Endothelial cell of umbilical vein (primary cell): Measurements from ENCODE around the gene TAS1R1. TPM values are rescaled to one million over a fixed set of nuclear protein-coding genes. Genes with fewer than 3 reads are reported as not detected.

ENCODE experiments used
- BruUV-seq: library from RNA; stranded (reverse); fragments of 400-500 nt; replicated peaks from 2 replicates; lab custom pipeline; 2021; lab: Mats Ljungman, UMichigan
- CTCF ChIA-PET: fragments of 300-600, 350-600 bp; sonication (Branson Sonifier 250); formaldehyde crosslinking; loops from one replicate; lab custom pipeline; 2021; ENCODE audit warnings: antibody characterized with exemption, inconsistent platforms; lab: Charles Lee
- POLR2A ChIA-PET: fragments of 300-600, 350-600 bp; sonication (Branson Sonifier 250); formaldehyde crosslinking; loops from one replicate; lab custom pipeline; 2021; ENCODE audit warnings: antibody characterized with exemption, inconsistent platforms; lab: Charles Lee
- DNase-seq: peaks from one replicate; pipeline ENCODE4 v3.0.0-alpha.2; 2011; ENCODE audit warnings: low read depth, low spot score
- FAIRE-seq: peaks from 2 replicates; lab custom pipeline; 2011; peaks lifted over from hg19 to GRCh38; lab: Jason Lieb, UNC
- H2AFZ ChIP-seq: 2 replicates; pipeline ENCODE4 v1.6.0; 2012; ENCODE audit warnings: low read depth, low read length, control low read depth, inconsistent platforms
- H3K27ac ChIP-seq: 2 replicates; pipeline ENCODE4 v1.5.1; 2011; ENCODE audit warnings: low read depth, mild to moderate bottlenecking, control low read depth, low read length, moderate library complexity; ENCODE audit not compliant: insufficient read depth
- H3K27me3 ChIP-seq, 2 experiments: 2 replicates each; pipeline versions ENCODE4 v1.6.0 to v1.6.1; 2011; ENCODE audit warnings: low read length in 2 of 2, mixed read lengths in 1 of 2; ENCODE audit not compliant: control insufficient read depth in 2 of 2, insufficient read depth in 2 of 2
- H3K36me3 ChIP-seq, 2 experiments: 2 replicates in 1 of 2; 3 replicates in 1 of 2; pipeline ENCODE4 v1.5.1; 2011; ENCODE audit warnings: low read length in 2 of 2, mild to moderate bottlenecking in 1 of 2, moderate library complexity in 1 of 2; ENCODE audit not compliant: control insufficient read depth in 2 of 2, insufficient read depth in 2 of 2; ENCODE audit errors: extremely low read depth in 1 of 2
- H3K4me1 ChIP-seq: 3 replicates; pipeline ENCODE4 v1.5.1; 2011; ENCODE audit warnings: mild to moderate bottlenecking, low read length; ENCODE audit not compliant: control insufficient read depth, insufficient read depth; ENCODE audit errors: extremely low read depth
- H3K4me2 ChIP-seq: 2 replicates; pipeline ENCODE4 v1.6.1; 2011; ENCODE audit warnings: low read length, control low read depth, mixed read lengths; ENCODE audit not compliant: insufficient read depth
- H3K4me3 ChIP-seq, 3 experiments: fragments of 200-600 bp in 1 of 3; sonication (generic), shearing (Covaris generic) in 1 of 3; replicated peaks in 1 of 3; 2 replicates each; pipeline ENCODE4 v1.5.1; 2011 to 2016; ENCODE audit warnings: control low read depth in 3 of 3, low read length in 3 of 3, mild to moderate bottlenecking in 2 of 3, inconsistent platforms in 1 of 3, low read depth in 1 of 3, moderate library complexity in 1 of 3; ENCODE audit not compliant: insufficient read depth in 1 of 3
- H3K79me2 ChIP-seq: 2 replicates; pipeline ENCODE4 v1.6.0; 2012; ENCODE audit warnings: low read length, inconsistent platforms; ENCODE audit not compliant: control insufficient read depth, insufficient read depth
- H3K9ac ChIP-seq: replicated peaks from 2 replicates; pipeline ENCODE3; 2011; ENCODE audit warnings: low read length, control low read depth; ENCODE audit not compliant: insufficient read depth; ENCODE audit errors: extremely low read depth
- H3K9me1 ChIP-seq: replicated peaks from 3 replicates; pipeline ENCODE4 v1.6.0; 2011; ENCODE audit warnings: mild to moderate bottlenecking, low read length; ENCODE audit not compliant: control insufficient read depth, insufficient read depth; ENCODE audit errors: extremely low read depth
- H3K9me3 ChIP-seq: replicated peaks from 2 replicates; pipeline ENCODE4 v1.5.1; 2012; ENCODE audit warnings: low read length, inconsistent platforms; ENCODE audit not compliant: control insufficient read depth, insufficient read depth
- H4K20me1 ChIP-seq: replicated peaks from 2 replicates; pipeline ENCODE3; 2011; ENCODE audit warnings: mild to moderate bottlenecking, low read length; ENCODE audit not compliant: control insufficient read depth, insufficient read depth; ENCODE audit errors: extremely low read depth
- EZH2 ChIP-seq: IDR thresholded peaks from 2 replicates; pipeline ENCODE4 v1.6.1; 2012; ENCODE audit warnings: borderline replicate concordance, low read depth, mild to moderate bottlenecking, moderate library complexity, low read length, inconsistent platforms; ENCODE audit not compliant: severe bottlenecking
- FOS ChIP-seq: IDR thresholded peaks from 2 replicates; pipeline ENCODE4 v1.6.1; 2011; ENCODE audit warnings: mild to moderate bottlenecking, low read length, moderate library complexity, borderline replicate concordance; ENCODE audit not compliant: insufficient read depth
- JUN ChIP-seq: IDR thresholded peaks from 2 replicates; pipeline ENCODE4 v1.6.1; 2011; ENCODE audit warnings: borderline replicate concordance, low read depth; ENCODE audit not compliant: insufficient read length, insufficient read depth
- MAX ChIP-seq: IDR thresholded peaks from 2 replicates; pipeline ENCODE4 v1.6.1; 2011; ENCODE audit not compliant: insufficient read depth, insufficient read length
- POLR2A ChIP-seq: IDR thresholded peaks from 2 replicates; pipeline ENCODE4 v1.6.1; 2012; ENCODE audit warnings: low read depth, mild to moderate bottlenecking, control low read depth, low read length
- POLR2AphosphoS5 ChIP-seq: IDR thresholded peaks from 2 replicates; pipeline ENCODE4 v1.6.1; 2012; ENCODE audit warnings: low read depth, mild to moderate bottlenecking, control low read depth, low read length, moderate library complexity; ENCODE audit not compliant: insufficient read depth
- dilution Hi-C: fragments of 300-500 bp; cut with MboI; formaldehyde crosslinking; loops from one replicate; pipeline ENCODE4 v1.15.0; 2019; ENCODE audit warnings: low sequenced_read_pairs; ENCODE audit not compliant: extremely low pct_ligation_motif_present
- intact Hi-C: fragments of 100-400 bp; cut with micrococcal nuclease; formaldehyde crosslinking; loops from one replicate; pipeline ENCODE4 v1.10.0; 2022
- polyA plus RNA-seq, 4 experiments: library from polyadenylated mRNA; depleted of rRNA in 3 of 4; stranded (reverse) in 3 of 4; unstranded in 1 of 4; fragments of >200 nt; gene quantifications; 2 replicates each; pipeline versions ENCODE4 v1.2.1 to v1.2.3, GENCODE V29; 2011 to 2012; ENCODE audit warnings: missing spikeins in 1 of 4
- total RNA-seq: library from RNA; stranded (reverse); gene quantifications from 2 replicates; pipeline ENCODE4 v1.2.3, GENCODE V29; 2021

The TAS1R1 gene
- total and polyA plus RNA-seq, 2 donors (not counting 3 experiments of a cell fraction or from before 2014, with no cell fraction given), result not detected

GRCh38 chr1:6569033-6569432, 13.9 kb downstream of the TAS1R1 start:
- Histone ChIP-seq H2AFZ (no peak overlapping the region), H3K36me3 (no peaks in the 10 kb centered on the region), H4K20me1 (no peaks in the 10 kb centered on the region), H3K27ac (no peak overlapping the region), H3K4me2 (no peak overlapping the region), H3K4me3 (no peak overlapping the region), H3K9ac (no peak overlapping the region), H3K4me1 (no peaks in the 10 kb centered on the region), H3K27me3 (peaks cover 5 to 22% of the 10 kb centered on the region in 2 experiments), H3K9me1 (no peaks in the 10 kb centered on the region), H3K79me2 (no peaks in the 10 kb centered on the region), H3K9me3 (no peaks in the 10 kb centered on the region)
- dilution Hi-C loops (no loop called here), intact Hi-C loops (no loop called here)
- FAIRE-seq, result no peak
- BruUV-seq, result no TSS peak
- no peak for TF ChIP-seq POLR2A
- CTCF ChIA-PET, result interaction anchor here (1.3 kb wide), 1 partner anchor 14 kb away, joined by 3 read pairs; no protein-coding TSS in a partner anchor
- POLR2A ChIA-PET, result no interaction called here
- no peak for DNase-seq

GRCh38 chr1:6570100-6570499, 15.0 kb downstream of the TAS1R1 start:
- TF ChIP-seq POLR2AphosphoS5 (no peak), MAX (no peak), JUN (no peak), FOS (no peak), EZH2 (no peak)
- Histone ChIP-seq H3K79me2 (no peaks in the 10 kb centered on the region), H3K36me3 (no peaks in the 10 kb centered on the region), H4K20me1 (no peaks in the 10 kb centered on the region), H3K27me3 (peaks cover 5 to 17% of the 10 kb centered on the region in 2 experiments), H3K27ac (no peak overlapping the region), H3K9ac (no peak overlapping the region), H3K9me3 (no peaks in the 10 kb centered on the region), H3K9me1 (no peaks in the 10 kb centered on the region), H3K4me2 (no peak overlapping the region), H2AFZ (no peak overlapping the region), H3K4me3 (no peak overlapping the region), H3K4me1 (no peaks in the 10 kb centered on the region)
- intact Hi-C loops (no loop called here), dilution Hi-C loops (no loop called here)
- FAIRE-seq (no peak), DNase-seq (no peak)
- ChIA-PET CTCF (interaction anchor here (0.5 to 1.3 kb wide), 3 partner anchors 9 to 48 kb away, joined by 3 to 4 read pairs (median 4); no protein-coding TSS in a partner anchor), POLR2A (no interaction called here)
- no TSS peak for BruUV-seq
